Hair follicular keratinocyte (primary cell): ENCODE data around the gene FIP1L1. TPM values are rescaled to one million over a fixed set of nuclear protein-coding genes. Genes with fewer than 3 reads are reported as not detected.

Experiments
- total RNA-seq: library from RNA; depleted of rRNA; stranded (reverse); fragments of >200 nt; gene quantifications from 2 replicates; pipeline ENCODE4 v1.2.3, GENCODE V29; 2015

Gene FIP1L1
- total RNA-seq: 29.8 and 44.5 TPM in 2 replicates

GRCh38 chr4:53377319-53378170 is at the start of gene FIP1L1:
Gene FIP1L1, plus strand, starts transcription at chr4:53377641. Its CDS starts 198 bp downstream, at chr4:53377839.

DNA sequence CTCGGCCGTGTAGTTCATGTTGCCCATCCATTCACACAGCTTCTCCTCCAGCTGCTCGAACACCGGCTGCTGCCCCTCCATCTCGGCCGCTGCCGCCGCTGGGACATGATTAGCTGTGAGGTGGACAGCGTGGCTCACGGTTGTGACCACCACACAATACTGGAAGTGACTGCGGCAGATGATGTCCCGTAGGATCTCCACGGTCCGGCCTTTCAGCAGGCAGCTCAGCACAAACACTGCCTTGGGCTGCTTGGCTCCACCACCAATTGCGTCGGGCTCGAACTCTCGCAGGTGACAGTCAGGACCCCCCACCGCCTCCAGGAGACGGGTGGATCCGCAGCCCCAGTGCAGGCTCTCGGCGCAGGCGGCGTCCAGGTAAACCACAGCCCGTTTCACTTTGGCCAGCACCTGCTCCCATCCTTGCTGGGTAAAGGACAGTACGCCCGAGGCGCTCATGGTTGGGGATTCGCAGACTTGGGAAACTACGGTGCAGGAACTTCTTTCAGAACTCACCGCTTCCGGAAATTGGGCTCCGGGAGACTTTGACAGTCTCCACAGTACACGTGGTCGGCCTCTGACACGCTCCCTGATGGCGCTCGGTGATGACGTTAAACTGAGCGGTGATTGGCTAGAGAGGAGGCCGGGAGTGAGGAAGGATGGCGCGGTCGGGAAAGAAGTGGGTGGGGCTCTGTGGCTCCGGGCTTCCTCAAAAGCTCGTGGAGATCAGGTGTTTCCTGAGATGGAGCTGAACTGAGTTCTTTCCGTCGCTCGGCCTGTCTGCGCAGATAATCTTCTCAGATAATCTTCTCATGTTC is 11.7 kb upstream of the FIP1L1 start, which contains the start of gene SCFD2:
Gene SCFD2, minus strand, starts transcription at position 576 of the 815 bp plus-strand sequence.

Other genes with a start within 250 kb of the FIP1L1 start
- 10.2 and 10.6 TPM in 2 replicates for gene SCFD2, start 11.6 kb upstream of the FIP1L1 start, total RNA-seq
- 0.11 and 0.39 TPM in 2 replicates for gene LNX1, start 213.8 kb downstream of the FIP1L1 start, total RNA-seq